ENCODE results near the gene NUBP1.

The NUBP1 gene

GRCh38 chr16:10753670-10754069, 10.0 kb downstream of the NUBP1 start:
- Histone ChIP-seq H3K4me1 (ENCODE audit: low read depth, poor library complexity, severe bottlenecking) (peaks cover 78% of the 10 kb centered on the region), H2AFZ (ENCODE audit: low read depth) (no peak overlapping the region), H3K27me3 (ENCODE audit: insufficient read depth, low read depth) (no peaks in the 10 kb centered on the region), H3K9ac (no peak overlapping the region), H3K36me3 (ENCODE audit: insufficient read depth) (no peaks in the 10 kb centered on the region), H4K20me1 (ENCODE audit: insufficient read depth) (no peaks in the 10 kb centered on the region), H3K27ac (no peak overlapping the region), H3K4me2 (no peak overlapping the region; the same call in 1 of the 2 replicates), H3K4me3 (IDR thresholded peaks at IDR 0.05; ENCODE audit: insufficient read depth, low read depth, low read length) (no peak overlapping the region), H3K79me2 (ENCODE audit: insufficient read depth, low read depth) (no peaks in the 10 kb centered on the region)
- TF ChIP-seq CTCF (conservative IDR thresholded peaks at IDR 0.05; ENCODE audit: low read depth, low read length) = no peak

- Histone ChIP-seq H3K4me2 (peak overlapping the region; percentile 61), H4K20me1 (ENCODE audit: insufficient read depth) (no peaks in the 10 kb centered on the region), H3K79me2 (ENCODE audit: insufficient read depth, low read depth) (no peaks in the 10 kb centered on the region), H3K4me3 (IDR thresholded peaks at IDR 0.05; ENCODE audit: insufficient read depth, low read depth, low read length) (no peak overlapping the region), H3K36me3 (ENCODE audit: insufficient read depth) (no peaks in the 10 kb centered on the region), H2AFZ (ENCODE audit: low read depth) (no peak overlapping the region), H3K27me3 (ENCODE audit: insufficient read depth, low read depth) (no peaks in the 10 kb centered on the region), H3K4me1 (ENCODE audit: low read depth, poor library complexity, severe bottlenecking) (peaks cover 65% of the 10 kb centered on the region), H3K9ac (peak overlapping the region; percentile 35; the same call in 1 of the 2 replicates), H3K27ac (peak overlapping the region; percentile 84)
- TF ChIP-seq CTCF (conservative IDR thresholded peaks at IDR 0.05; ENCODE audit: low read depth, low read length) = no peak
These were observed 11.3 kb downstream of the NUBP1 start for GRCh38 chr16:10754941-10755340.

GRCh38 chr16:10756574-10756973, 12.9 kb downstream of the NUBP1 start:
- no peak overlapping the region for H2AFZ ChIP-seq (ENCODE audit: low read depth)
- H3K27ac ChIP-seq = peak overlapping the region; percentile 84; the same call in 1 of the 2 replicates
- no peaks in the 10 kb centered on the region for H4K20me1 ChIP-seq (ENCODE audit: insufficient read depth)
- H3K4me3 ChIP-seq (IDR thresholded peaks at IDR 0.05; ENCODE audit: insufficient read depth, low read depth, low read length) = no peak overlapping the region
- H3K4me2 ChIP-seq = peak overlapping the region; percentile 61
- no peak overlapping the region for H3K9ac ChIP-seq
- no peaks in the 10 kb centered on the region for H3K79me2 ChIP-seq (ENCODE audit: insufficient read depth, low read depth)
- peaks cover under 1% of the 10 kb centered on the region; the same call in 1 of the 2 replicates for H3K36me3 ChIP-seq (ENCODE audit: insufficient read depth)
- H3K27me3 ChIP-seq (ENCODE audit: insufficient read depth, low read depth) = no peaks in the 10 kb centered on the region
- H3K4me1 ChIP-seq (ENCODE audit: low read depth, poor library complexity, severe bottlenecking) = peaks cover 55% of the 10 kb centered on the region
- no peak for TF ChIP-seq CTCF (conservative IDR thresholded peaks at IDR 0.05; ENCODE audit: low read depth, low read length)

GRCh38 chr16:10760858-10761257, 17.2 kb downstream of the NUBP1 start:
- Histone ChIP-seq H3K4me3 (IDR thresholded peaks at IDR 0.05; ENCODE audit: insufficient read depth, low read depth, low read length) (no peak overlapping the region), H3K4me1 (ENCODE audit: low read depth, poor library complexity, severe bottlenecking) (peaks cover 24% of the 10 kb centered on the region), H2AFZ (ENCODE audit: low read depth) (no peak overlapping the region), H3K79me2 (ENCODE audit: insufficient read depth, low read depth) (no peaks in the 10 kb centered on the region), H3K36me3 (ENCODE audit: insufficient read depth) (peaks cover 3% of the 10 kb centered on the region; the same call in 1 of the 2 replicates), H4K20me1 (ENCODE audit: insufficient read depth) (no peaks in the 10 kb centered on the region), H3K27me3 (ENCODE audit: insufficient read depth, low read depth) (no peaks in the 10 kb centered on the region), H3K27ac (no peak overlapping the region), H3K9ac (no peak overlapping the region), H3K4me2 (no peak overlapping the region)
- no peak for TF ChIP-seq CTCF (conservative IDR thresholded peaks at IDR 0.05; ENCODE audit: low read depth, low read length)
